BE2C (cell line): ENCODE results near the gene DRC7.

Experiments
- DNase-seq: peaks from one replicate; pipeline ENCODE4 v3.0.0-alpha.2; 2020
- H3K27me3 ChIP-seq: fragments of 250-450 bp; sonication (Bioruptor Pico); 2 replicates; pipeline ENCODE4 v1.5.1; 2020; ENCODE audit warnings: mild to moderate bottlenecking
- H3K36me3 ChIP-seq: fragments of 250-450 bp; sonication (Bioruptor Pico); 2 replicates; pipeline ENCODE4 v1.5.1; 2020; ENCODE audit warnings: mild to moderate bottlenecking
- H3K4me1 ChIP-seq: fragments of 250-450 bp; sonication (Bioruptor Pico); 2 replicates; pipeline ENCODE4 v1.5.1; 2020
- H3K4me3 ChIP-seq: 2 replicates; pipeline ENCODE4 v1.5.1; 2011; ENCODE audit warnings: low read depth, low read length
- H3K9me3 ChIP-seq: fragments of 250-450 bp; sonication (Bioruptor Pico); 2 replicates; pipeline ENCODE4 v1.5.1; 2020
- TF ChIP-seq, protein P1 (sequence below): IDR thresholded peaks from 2 replicates; pipeline ENCODE4 v1.5.1; 2012; ENCODE audit warnings: mild to moderate bottlenecking, low read depth, low read length

The DRC7 gene

GRCh38 chr16:57734308-57734924 is 39.8 kb downstream of the DRC7 start:
- TF ChIP-seq, protein P1, sequence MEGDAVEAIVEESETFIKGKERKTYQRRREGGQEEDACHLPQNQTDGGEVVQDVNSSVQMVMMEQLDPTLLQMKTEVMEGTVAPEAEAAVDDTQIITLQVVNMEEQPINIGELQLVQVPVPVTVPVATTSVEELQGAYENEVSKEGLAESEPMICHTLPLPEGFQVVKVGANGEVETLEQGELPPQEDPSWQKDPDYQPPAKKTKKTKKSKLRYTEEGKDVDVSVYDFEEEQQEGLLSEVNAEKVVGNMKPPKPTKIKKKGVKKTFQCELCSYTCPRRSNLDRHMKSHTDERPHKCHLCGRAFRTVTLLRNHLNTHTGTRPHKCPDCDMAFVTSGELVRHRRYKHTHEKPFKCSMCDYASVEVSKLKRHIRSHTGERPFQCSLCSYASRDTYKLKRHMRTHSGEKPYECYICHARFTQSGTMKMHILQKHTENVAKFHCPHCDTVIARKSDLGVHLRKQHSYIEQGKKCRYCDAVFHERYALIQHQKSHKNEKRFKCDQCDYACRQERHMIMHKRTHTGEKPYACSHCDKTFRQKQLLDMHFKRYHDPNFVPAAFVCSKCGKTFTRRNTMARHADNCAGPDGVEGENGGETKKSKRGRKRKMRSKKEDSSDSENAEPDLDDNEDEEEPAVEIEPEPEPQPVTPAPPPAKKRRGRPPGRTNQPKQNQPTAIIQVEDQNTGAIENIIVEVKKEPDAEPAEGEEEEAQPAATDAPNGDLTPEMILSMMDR: no peak
- peak overlapping the region; percentile 90 for H3K4me3 ChIP-seq
- peaks cover 10% of the 10 kb centered on the region for H3K36me3 ChIP-seq
- no peaks in the 10 kb centered on the region for H3K27me3 ChIP-seq
- H3K9me3 ChIP-seq: no peaks in the 10 kb centered on the region
- H3K4me1 ChIP-seq: no peaks in the 10 kb centered on the region
- no peak for DNase-seq

- peak; percentile 100 for DNase-seq
- Histone ChIP-seq H3K4me3 (peak overlapping the region; percentile 90), H3K4me1 (no peaks in the 10 kb centered on the region), H3K27me3 (no peaks in the 10 kb centered on the region), H3K9me3 (no peaks in the 10 kb centered on the region), H3K36me3 (peaks cover 10% of the 10 kb centered on the region)
- TF ChIP-seq, protein P1: no peak
Measured at GRCh38 chr16:57734925-57735754, 40.5 kb downstream of the DRC7 start.

DNA sequence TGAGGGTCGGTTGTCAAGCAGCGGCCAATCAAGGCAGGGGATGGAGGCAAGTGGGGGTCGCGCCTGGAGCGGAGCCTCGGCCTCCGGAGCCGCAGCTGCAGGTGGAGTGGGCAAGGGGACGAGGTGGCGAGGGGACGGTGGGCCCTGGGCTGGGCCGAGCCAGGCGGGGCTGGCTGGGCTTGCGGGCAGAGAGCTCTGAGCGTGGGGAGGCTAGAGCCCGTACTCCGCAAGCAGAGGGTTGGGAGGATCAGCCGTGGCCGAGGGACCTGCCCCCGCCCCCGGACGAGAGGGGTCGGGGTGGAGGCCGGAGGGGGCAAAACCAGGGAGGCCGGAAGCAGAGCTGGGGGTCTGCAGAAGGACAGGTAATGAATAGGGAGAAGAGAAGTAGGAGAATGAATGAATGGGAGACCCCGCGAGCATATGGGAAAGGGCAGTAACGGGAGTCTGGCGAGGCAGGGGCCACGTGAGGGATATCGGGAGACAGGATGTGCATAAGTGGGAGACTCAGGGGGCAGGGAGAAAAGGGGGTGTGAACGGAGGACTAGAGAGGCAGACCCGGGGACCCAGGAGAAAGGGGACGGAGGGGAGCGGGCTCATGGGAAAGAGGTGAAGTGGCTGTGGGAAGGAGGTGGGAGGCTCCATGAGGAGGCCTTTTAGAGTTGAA is 41.3 kb downstream of the DRC7 start, which contains the start of gene KATNB1:
TSS of gene KATNB1 (plus strand) at position 16 of the 664 bp plus-strand sequence. CDS start 1,474 bp downstream, outside the sequence.
- TF ChIP-seq, protein P1: no peak
- no peak for DNase-seq

DNA sequence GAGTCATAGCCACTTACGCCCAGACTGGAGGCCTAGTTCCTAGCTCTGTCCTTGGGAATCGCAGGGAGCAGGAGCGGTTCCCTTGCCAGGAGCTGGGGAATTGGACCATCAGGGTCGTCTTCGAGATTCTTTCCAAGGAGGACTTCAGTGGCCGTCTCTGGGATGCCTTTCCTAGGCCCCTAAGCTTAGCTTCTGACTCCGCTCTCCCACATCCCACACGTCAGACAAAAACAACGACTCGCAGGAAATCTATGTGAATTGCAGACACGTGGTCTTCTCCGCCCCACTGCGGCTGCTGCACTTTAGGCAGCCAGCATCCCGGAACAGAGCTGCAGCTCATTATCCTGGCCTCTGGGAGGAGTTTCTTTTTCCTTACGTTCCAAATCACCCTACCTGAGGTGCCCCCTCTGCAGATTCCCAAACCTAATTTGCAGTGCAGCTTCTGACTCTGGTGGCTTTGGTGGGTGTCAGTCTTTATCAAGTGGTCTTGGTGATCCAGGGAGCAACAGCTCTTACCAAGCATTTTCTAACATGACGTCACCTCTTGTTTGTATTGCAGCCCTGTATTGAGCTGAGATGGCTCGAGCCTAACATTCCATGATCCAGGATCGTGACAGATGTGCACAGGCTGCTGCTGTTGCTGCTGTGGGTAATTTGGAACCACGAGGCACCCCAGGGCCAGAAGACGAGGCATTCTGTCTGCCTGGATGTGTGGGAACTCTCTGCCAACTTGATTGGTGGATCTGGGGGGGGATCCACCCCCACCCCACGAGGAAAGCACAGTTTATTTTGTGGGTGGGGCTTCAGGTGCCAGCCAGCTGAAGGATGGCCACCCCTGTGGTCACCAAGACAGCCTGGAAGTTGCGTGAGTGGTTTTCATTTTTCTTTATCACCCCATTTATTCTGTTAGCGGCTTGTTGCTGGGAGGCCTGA is 42.1 kb downstream of the DRC7 start:
- DNase-seq: peak; percentile 62

More for the DNA sequence above, 41.3 kb downstream of the DRC7 start, which contains the start of gene KATNB1:
- Histone ChIP-seq H3K9me3 (no peaks in the 10 kb centered on the region), H3K4me1 (no peaks in the 10 kb centered on the region), H3K27me3 (no peaks in the 10 kb centered on the region), H3K36me3 (peaks cover 10% of the 10 kb centered on the region), H3K4me3 (peak within 1 kb of the TSS; percentile 90)

DNA sequence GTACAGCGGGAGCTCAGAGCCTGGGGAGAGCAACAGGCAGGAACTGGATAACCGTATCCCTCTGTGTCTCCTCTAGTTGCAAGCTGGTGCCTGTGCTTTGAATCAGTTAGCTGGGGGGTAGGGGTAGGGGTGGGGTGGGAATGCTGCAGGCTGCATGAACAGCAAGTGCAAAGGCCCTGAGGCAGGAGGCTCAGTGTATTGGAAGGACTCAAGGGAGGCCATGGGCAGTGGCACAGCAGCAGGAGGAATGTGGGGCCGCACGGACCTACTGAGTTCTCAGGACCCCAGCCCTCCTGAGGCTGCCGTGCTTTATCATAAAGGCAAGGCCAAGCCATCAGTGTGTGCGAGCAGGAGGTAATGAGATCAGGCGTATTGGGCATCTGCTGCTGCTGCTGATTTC is 44.2 kb downstream of the DRC7 start:
- Histone ChIP-seq H3K36me3 (peaks cover 28% of the 10 kb centered on the region), H3K4me3 (no peak overlapping the region)

More for the DNA sequence above, 42.1 kb downstream of the DRC7 start:
- TF ChIP-seq, protein P1: peak; percentile 13; the same call in 1 of the 2 replicates
- peaks cover 13% of the 10 kb centered on the region for H3K36me3 ChIP-seq
- no peaks in the 10 kb centered on the region for H3K4me1 ChIP-seq
- H3K9me3 ChIP-seq: no peaks in the 10 kb centered on the region
- H3K4me3 ChIP-seq: peak overlapping the region; percentile 90
- no peaks in the 10 kb centered on the region for H3K27me3 ChIP-seq

More for the DNA sequence above, 44.2 kb downstream of the DRC7 start:
- TF ChIP-seq, protein P1: no peak
- Histone ChIP-seq H3K4me1 (no peaks in the 10 kb centered on the region), H3K27me3 (no peaks in the 10 kb centered on the region), H3K9me3 (no peaks in the 10 kb centered on the region)
- DNase-seq: no peak
